ENCODE measurements around the gene SOX8. TPM values are rescaled to one million over a fixed set of nuclear protein-coding genes. Genes with fewer than 3 reads are reported as not detected.

The SOX8 gene
- total RNA-seq, 1 donor from 2014 or later: under 0.01 TPM

DNA sequence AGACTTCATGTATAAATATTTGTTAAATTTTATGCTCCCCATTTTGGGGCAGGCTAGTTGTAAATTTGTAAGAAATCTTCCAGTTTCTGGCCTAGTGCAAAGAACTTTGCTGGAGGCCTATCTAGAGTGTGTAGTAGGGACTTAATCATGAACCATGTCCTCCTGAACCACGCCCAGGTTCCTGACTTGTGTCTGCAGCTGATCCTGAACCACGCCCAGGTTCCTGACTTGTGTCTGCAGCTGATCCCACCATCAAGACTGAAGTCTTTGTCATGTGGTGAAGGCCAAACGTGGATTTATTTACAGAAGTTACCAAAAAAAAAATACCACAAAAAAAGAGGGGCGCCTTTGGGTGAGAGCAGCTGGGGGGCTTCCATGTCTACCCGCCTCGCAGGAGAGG, 43.8 kb upstream of the SOX8 start:
- no peak for DNase-seq (ENCODE audit: low read depth)
- no peak for TF ChIP-seq CTCF (IDR thresholded peaks at IDR 0.05; ENCODE audit: insufficient read depth, low read length, severe bottlenecking)
- Histone ChIP-seq H3K27me3 (ENCODE audit: control insufficient read depth, insufficient read depth, low read length) (no peaks in the 10 kb centered on the region), H3K4me3 (ENCODE audit: low read depth, low read length) (no peak overlapping the region), H3K36me3 (ENCODE audit: control insufficient read depth, insufficient read depth, low read length) (no peaks in the 10 kb centered on the region)
- FAIRE-seq: peak; percentile 73

- no peak overlapping the region for H3K4me3 ChIP-seq (ENCODE audit: low read depth, low read length)
- no peak for FAIRE-seq
Observed at GRCh38 chr16:938136-938535, 43.4 kb upstream of the SOX8 start.

GRCh38 chr16:938752-939151, 42.8 kb upstream of the SOX8 start:
- H3K36me3 ChIP-seq (ENCODE audit: control insufficient read depth, insufficient read depth, low read length): no peaks in the 10 kb centered on the region
- no peak for FAIRE-seq

More at GRCh38 chr16:938136-938535, 43.4 kb upstream of the SOX8 start:
- Histone ChIP-seq H3K27me3 (ENCODE audit: control insufficient read depth, insufficient read depth, low read length) (no peaks in the 10 kb centered on the region), H3K36me3 (ENCODE audit: control insufficient read depth, insufficient read depth, low read length) (no peaks in the 10 kb centered on the region)
- TF ChIP-seq CTCF (IDR thresholded peaks at IDR 0.05; ENCODE audit: insufficient read depth, low read length, severe bottlenecking): no peak
- DNase-seq (ENCODE audit: low read depth): no peak

GRCh38 chr16:939311-939710, 42.3 kb upstream of the SOX8 start:
- FAIRE-seq: no peak
- no peak for TF ChIP-seq CTCF (IDR thresholded peaks at IDR 0.05; ENCODE audit: insufficient read depth, low read length, severe bottlenecking)
- no peak for DNase-seq (ENCODE audit: low read depth)
- H3K27me3 ChIP-seq (ENCODE audit: control insufficient read depth, insufficient read depth, low read length): no peaks in the 10 kb centered on the region
- H3K4me3 ChIP-seq (ENCODE audit: low read depth, low read length): no peak overlapping the region
- H3K36me3 ChIP-seq (ENCODE audit: control insufficient read depth, insufficient read depth, low read length): no peaks in the 10 kb centered on the region

More at GRCh38 chr16:938752-939151, 42.8 kb upstream of the SOX8 start:
- no peak for TF ChIP-seq CTCF (IDR thresholded peaks at IDR 0.05; ENCODE audit: insufficient read depth, low read length, severe bottlenecking)
- no peak overlapping the region for H3K4me3 ChIP-seq (ENCODE audit: low read depth, low read length)
- DNase-seq (ENCODE audit: low read depth): no peak
- no peaks in the 10 kb centered on the region for H3K27me3 ChIP-seq (ENCODE audit: control insufficient read depth, insufficient read depth, low read length)

DNA sequence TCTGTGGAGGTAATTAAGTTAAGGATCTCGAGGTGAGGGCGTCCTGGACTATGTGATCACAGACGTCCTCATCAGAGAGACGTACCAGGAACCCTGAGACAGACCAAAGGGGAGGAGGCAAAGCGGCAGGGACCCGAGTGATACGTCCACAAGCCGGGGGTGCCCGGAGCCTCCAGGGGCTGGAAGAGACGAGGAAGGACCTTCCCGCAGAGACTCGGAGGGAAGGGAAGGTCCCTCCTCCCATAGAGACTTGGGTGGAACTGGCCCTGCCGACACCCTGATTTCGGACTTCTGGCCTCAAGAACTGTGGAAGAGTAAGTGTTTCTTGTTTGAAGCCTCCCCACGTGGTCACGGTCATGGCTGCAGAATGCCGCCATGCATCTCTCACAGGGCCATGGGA, 41.6 kb upstream of the SOX8 start:
- no peak for DNase-seq (ENCODE audit: low read depth)
- no peak overlapping the region for H3K4me3 ChIP-seq (ENCODE audit: low read depth, low read length)
- no peak for TF ChIP-seq CTCF (IDR thresholded peaks at IDR 0.05; ENCODE audit: insufficient read depth, low read length, severe bottlenecking)
- FAIRE-seq: no peak
- H3K27me3 ChIP-seq (ENCODE audit: control insufficient read depth, insufficient read depth, low read length): no peaks in the 10 kb centered on the region
- no peaks in the 10 kb centered on the region for H3K36me3 ChIP-seq (ENCODE audit: control insufficient read depth, insufficient read depth, low read length)

DNA sequence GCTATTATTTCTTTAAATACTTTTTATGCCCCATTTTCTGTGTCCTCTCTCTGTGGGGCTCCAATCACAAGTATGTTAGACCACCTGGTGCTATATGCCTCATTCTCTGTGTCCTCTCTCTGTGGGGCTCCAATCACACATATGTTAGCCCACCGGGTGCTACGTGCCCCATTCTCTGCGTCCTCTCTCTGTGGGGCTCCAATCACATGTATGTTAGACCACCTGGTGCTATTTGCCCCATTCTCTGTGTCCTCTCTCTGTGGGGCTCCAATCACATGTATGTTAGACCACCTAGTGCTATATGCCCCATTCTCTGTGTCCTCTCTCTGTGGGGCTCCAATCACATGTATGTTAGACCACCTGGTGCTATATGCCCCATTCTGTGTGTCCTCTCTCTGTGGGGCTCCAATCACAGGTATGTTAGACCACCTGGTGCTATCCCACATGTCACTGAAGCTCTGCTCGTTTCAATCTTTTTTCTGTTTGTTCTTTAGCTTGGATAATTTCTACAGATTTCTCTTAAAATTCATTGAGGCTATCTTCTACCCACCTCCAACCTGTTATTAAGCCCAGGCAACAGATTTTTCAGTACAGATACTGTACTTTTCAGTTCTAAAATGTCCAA, 39.0 kb upstream of the SOX8 start:
- no peak for TF ChIP-seq CTCF (IDR thresholded peaks at IDR 0.05; ENCODE audit: insufficient read depth, low read length, severe bottlenecking)
- Histone ChIP-seq H3K4me3 (ENCODE audit: low read depth, low read length) (no peak overlapping the region), H3K36me3 (ENCODE audit: control insufficient read depth, insufficient read depth, low read length) (no peaks in the 10 kb centered on the region), H3K27me3 (ENCODE audit: control insufficient read depth, insufficient read depth, low read length) (no peaks in the 10 kb centered on the region)
- DNase-seq (ENCODE audit: low read depth): no peak
- FAIRE-seq: no peak

Measured in bronchial epithelial cell (primary cell).